A549 (cell line): ENCODE results near the gene DNAAF2. TPM values are rescaled to one million over a fixed set of nuclear protein-coding genes. Genes with fewer than 3 reads are reported as not detected.

Experiments
- ATAC-seq, 2 experiments: fragments of 200-7000 bp in 1 of 2; fragments of >200 bp in 1 of 2; cut with Nextera tagmentation in 1 of 2; cut with Tn5 transposase in 1 of 2; 3 replicates each; pipeline versions ENCODE4 v1.8.0 to v1.9.1; 2018 to 2020; ENCODE audit warnings: mild to moderate bottlenecking in 1 of 2, moderate library complexity in 1 of 2
- CTCF ChIA-PET: fragments of 300-600 bp; sonication (Branson Sonifier 250); formaldehyde crosslinking; extraction: SDS; loops from one replicate; lab custom pipeline; 2021; ENCODE audit warnings: antibody characterized with exemption, inconsistent platforms; lab: Yijun Ruan, JAX
- POLR2A ChIA-PET: fragments of 350-600 bp; formaldehyde crosslinking; extraction: SDS; loops from one replicate; lab custom pipeline; 2021; ENCODE audit warnings: antibody characterized with exemption, inconsistent platforms; lab: Yijun Ruan, JAX
- DNase-seq, 2 experiments: peaks; one replicate each; pipeline versions ENCODE4 v3.0.0 to v3.0.0-alpha.2; 2011 to 2016; ENCODE audit warnings: low read depth in 1 of 2, low spot score in 1 of 2
- FAIRE-seq: peaks from 2 replicates; lab custom pipeline; 2011; peaks lifted over from hg19 to GRCh38; lab: Jason Lieb, UNC
- H3K27ac ChIP-seq, 2 experiments: fragments of >200 bp; sonication (Bioruptor Twin); formaldehyde crosslinking; 3 replicates each; pipeline ENCODE4 v1.5.1; 2016 to 2017
- H3K4me1 ChIP-seq: fragments of >200 bp; sonication (Bioruptor Twin); formaldehyde crosslinking; 3 replicates; pipeline ENCODE4 v1.6.1; 2016
- H3K4me2 ChIP-seq: fragments of >200 bp; sonication (Bioruptor Twin); formaldehyde crosslinking; 3 replicates; pipeline ENCODE4 v1.6.1; 2016
- H3K4me3 ChIP-seq: fragments of >200 bp; sonication (Bioruptor Twin); formaldehyde crosslinking; 3 replicates; pipeline ENCODE4 v1.5.1; 2016
- H3K9me3 ChIP-seq: fragments of >200 bp; sonication (Bioruptor Twin); formaldehyde crosslinking; 3 replicates; pipeline ENCODE4 v1.6.1; 2016
- CEBPB ChIP-seq, 2 experiments: fragments of >200 bp in 1 of 2; sonication (Bioruptor Twin) in 1 of 2; formaldehyde crosslinking in 1 of 2; IDR thresholded peaks; 2 replicates each; pipeline ENCODE4 v1.6.1; 2012 to 2016
- CHD4 ChIP-seq: fragments of 200-600 bp; sonication (generic); IDR thresholded peaks from 2 replicates; pipeline ENCODE4 v1.6.1; 2016; ENCODE audit warnings: antibody characterized with exemption, mild to moderate bottlenecking, borderline replicate concordance
- E2F6 ChIP-seq: IDR thresholded peaks from 2 replicates; pipeline ENCODE4 v1.6.1; 2012; ENCODE audit warnings: low read depth, borderline replicate concordance
- ELK1 ChIP-seq: fragments of 150-350 bp; IDR thresholded peaks from 2 replicates; pipeline ENCODE4 v1.6.1; 2014; ENCODE audit warnings: low read depth, mild to moderate bottlenecking, low read length
- EP300 ChIP-seq, 2 experiments: fragments of >200 bp; sonication (Bioruptor Twin); formaldehyde crosslinking; IDR thresholded peaks; 2 replicates in 1 of 2; 3 replicates in 1 of 2; pipeline ENCODE4 v1.6.1; 2016 to 2017
- FOSL2 ChIP-seq, 2 experiments: fragments of 450-650 bp in 1 of 2; fragments of >200 bp in 1 of 2; sonication (Bioruptor Twin) in 1 of 2; formaldehyde crosslinking; IDR thresholded peaks; 2 replicates each; pipeline versions ENCODE4 v1.5.0 to v1.6.1; 2016 to 2020; ENCODE audit warnings: mild to moderate bottlenecking in 1 of 2, moderate library complexity in 1 of 2
- GATA3 ChIP-seq: IDR thresholded peaks from 2 replicates; pipeline ENCODE4 v1.6.1; 2012; ENCODE audit warnings: borderline replicate concordance
- HES2 ChIP-seq: fragments of >200 bp; sonication (Bioruptor Twin); formaldehyde crosslinking; IDR thresholded peaks from 2 replicates; pipeline ENCODE4 v1.6.1; 2016
- HOXB5 ChIP-seq: fragments of 250-450 bp; sonication (Bioruptor Pico); IDR thresholded peaks from 2 replicates; pipeline ENCODE4 v1.5.0; 2020; ENCODE audit warnings: mild to moderate bottlenecking, moderate library complexity
- JUN ChIP-seq, 2 experiments: fragments of >200 bp; sonication (Bioruptor Twin); formaldehyde crosslinking; IDR thresholded peaks; 2 replicates in 1 of 2; 3 replicates in 1 of 2; pipeline ENCODE4 v1.6.1; 2016 to 2017
- NPAS2 ChIP-seq: fragments of 250-450 bp; sonication (Bioruptor Pico); IDR thresholded peaks from 2 replicates; pipeline ENCODE4 v1.8.0; 2022; ENCODE audit warnings: mild to moderate bottlenecking, moderate library complexity, borderline replicate concordance
- PHF8 ChIP-seq: fragments of 200-600 bp; sonication (generic); IDR thresholded peaks from 2 replicates; pipeline ENCODE4 v1.6.1; 2016; ENCODE audit warnings: low read depth, mild to moderate bottlenecking, antibody characterized with exemption, moderate library complexity, borderline replicate concordance
- POLR2A ChIP-seq: IDR thresholded peaks from 2 replicates; pipeline ENCODE4 v1.6.1; 2012; ENCODE audit warnings: mild to moderate bottlenecking, low read length
- POLR2AphosphoS2 ChIP-seq: conservative IDR thresholded peaks from 2 replicates; pipeline ENCODE4 v1.6.1; 2012; ENCODE audit warnings: low read length, improper control_type of control experiment, inconsistent platforms
- RFX5 ChIP-seq: fragments of 450-650 bp; IDR thresholded peaks from 2 replicates; pipeline ENCODE4 v1.7.1; 2014; ENCODE audit warnings: antibody characterized with exemption, mild to moderate bottlenecking, moderate library complexity
- RNF2 ChIP-seq: fragments of 200-600 bp; sonication (generic); IDR thresholded peaks from 2 replicates; pipeline ENCODE4 v1.6.1; 2016; ENCODE audit warnings: low read depth, mild to moderate bottlenecking, antibody characterized with exemption, moderate library complexity, borderline replicate concordance
- SREBF2 ChIP-seq: fragments of 450-650 bp; IDR thresholded peaks from 2 replicates; pipeline ENCODE4 v1.6.1; 2014; ENCODE audit warnings: mild to moderate bottlenecking, moderate library complexity
- TFCP2L1 ChIP-seq: fragments of 250-450 bp; sonication (Bioruptor Pico); IDR thresholded peaks from 2 replicates; pipeline ENCODE4 v1.5.0; 2021; ENCODE audit warnings: mild to moderate bottlenecking
- TP53 ChIP-seq: fragments of 250-450 bp; sonication (Bioruptor Pico); IDR thresholded peaks from 2 replicates; pipeline ENCODE4 v1.5.0; 2021; ENCODE audit warnings: mild to moderate bottlenecking, moderate library complexity
- ZC3H11A ChIP-seq: fragments of 450-650 bp; IDR thresholded peaks from 2 replicates; pipeline ENCODE4 v1.6.1; 2014; ENCODE audit warnings: antibody characterized with exemption, mild to moderate bottlenecking
- ZSCAN20 ChIP-seq: fragments of 250-450 bp; sonication (Bioruptor Pico); IDR thresholded peaks from 2 replicates; pipeline ENCODE4 v1.8.0; 2022; ENCODE audit warnings: mild to moderate bottlenecking, moderate library complexity
- WGBS: methylation state at CpG from one replicate; pipeline ENCODE4 v1.1.6; 2017; ENCODE audit errors: missing lambda C conversion rate; 5-methylcytosine and 5-hydroxymethylcytosine counted together
- polyA plus RNA-seq, 4 experiments: library from polyadenylated mRNA; depleted of rRNA in 3 of 4; stranded (reverse); fragments of >200 nt; fragmentation: RNase III in 1 of 4; extraction: RNeasy Plus Mini Kit Qiagen cat#74134 plus additional on column Dnase treatment in 1 of 4; gene quantifications; 2 replicates in 3 of 4; 3 replicates in 1 of 4; pipeline ENCODE4 v1.2.3, GENCODE V29; 2011 to 2017
- TF ChIP-seq, protein P1 (sequence below): IDR thresholded peaks from 2 replicates; pipeline ENCODE4 v1.6.1; 2012
- TF ChIP-seq, protein P2 (sequence below): fragments of 200-600 bp; sonication (generic); IDR thresholded peaks from 2 replicates; pipeline ENCODE4 v1.6.1; 2016; ENCODE audit warnings: antibody characterized with exemption, mild to moderate bottlenecking, moderate library complexity
- TF ChIP-seq, protein P3 (sequence below): IDR thresholded peaks from 2 replicates; pipeline ENCODE4 v1.6.1; 2012

DNAAF2 gene
- polyA plus RNA-seq, 2 of the 4 experiments (the other 2 are of a cell fraction): 12.1 to 14.1 TPM

GRCh38 chr14:49633640-49634546, 1.2 kb downstream of the DNAAF2 start (continued):
- no peak for TF ChIP-seq ZSCAN20 (CRISPR knock-in tag)
- TF ChIP-seq GATA3: peak; percentile 12; the same call in 1 of the 2 replicates
- TF ChIP-seq POLR2AphosphoS2: no peak
- TF ChIP-seq JUN (IDR thresholded peaks at IDR 0.05): peak; percentile 71 to 95
- no peak for TF ChIP-seq EP300 (IDR thresholded peaks at IDR 0.05)

DNA sequence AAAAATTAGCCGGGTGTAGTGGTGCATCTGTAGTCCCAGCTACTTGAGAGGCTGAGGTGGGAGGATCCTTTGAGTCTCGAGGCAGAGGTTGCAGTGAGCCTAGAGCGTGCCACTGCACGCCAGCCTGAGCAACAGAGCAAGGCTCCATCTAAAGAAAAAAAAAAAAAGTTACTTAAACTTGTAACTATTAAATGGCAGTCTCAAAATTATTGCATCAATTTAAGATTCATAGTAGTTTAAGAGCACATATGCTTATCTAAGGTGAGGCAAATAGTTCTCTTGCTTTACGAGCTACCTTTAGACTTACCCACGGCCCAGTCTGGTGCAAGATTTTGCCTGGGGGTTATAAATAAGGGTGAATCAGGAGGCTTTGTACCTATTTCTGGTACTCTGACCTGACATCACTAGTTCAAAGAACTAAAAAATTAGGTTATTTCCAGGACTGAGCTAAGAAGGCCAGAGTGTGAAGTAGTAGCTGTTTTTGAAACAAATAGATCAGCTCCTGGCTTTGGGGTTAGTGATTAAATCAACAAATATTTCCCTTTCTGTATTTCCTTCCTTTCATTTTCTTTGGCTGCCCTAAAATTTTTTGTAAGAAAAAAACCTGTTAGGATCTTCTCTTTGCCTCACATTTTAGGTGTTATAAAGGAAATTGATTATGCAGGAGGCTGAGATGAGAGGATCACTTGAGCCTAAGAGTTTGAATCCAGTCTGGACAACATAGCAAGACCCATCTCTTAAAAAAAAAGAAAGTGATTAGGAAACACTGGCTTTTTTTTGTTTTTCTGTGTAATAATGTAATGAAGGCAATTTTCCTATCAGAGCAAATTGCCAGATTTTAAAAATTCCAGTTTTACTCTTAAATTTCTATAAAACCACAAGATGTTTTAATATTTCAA, 10.9 kb downstream of the DNAAF2 start:
- TF ChIP-seq RNF2 (no peak), CHD4 (no peak), NPAS2 (no peak), ZC3H11A (no peak), GATA3 (no peak), CEBPB (IDR thresholded peaks at IDR 0.05) (no peak), TFCP2L1 (no peak), PHF8 (no peak), FOSL2 (IDR thresholded peaks at IDR 0.05) (no peak), FOSL2 (CRISPR knock-in tag; IDR thresholded peaks at IDR 0.05) (no peak), ELK1 (no peak), HOXB5 (CRISPR knock-in tag) (no peak), SREBF2 (no peak), E2F6 (no peak), HES2 (no peak), TP53 (no peak), POLR2A (no peak), RFX5 (no peak)
- TF ChIP-seq, protein P1, sequence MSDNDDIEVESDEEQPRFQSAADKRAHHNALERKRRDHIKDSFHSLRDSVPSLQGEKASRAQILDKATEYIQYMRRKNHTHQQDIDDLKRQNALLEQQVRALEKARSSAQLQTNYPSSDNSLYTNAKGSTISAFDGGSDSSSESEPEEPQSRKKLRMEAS: no peak
- TF ChIP-seq, protein P2, sequence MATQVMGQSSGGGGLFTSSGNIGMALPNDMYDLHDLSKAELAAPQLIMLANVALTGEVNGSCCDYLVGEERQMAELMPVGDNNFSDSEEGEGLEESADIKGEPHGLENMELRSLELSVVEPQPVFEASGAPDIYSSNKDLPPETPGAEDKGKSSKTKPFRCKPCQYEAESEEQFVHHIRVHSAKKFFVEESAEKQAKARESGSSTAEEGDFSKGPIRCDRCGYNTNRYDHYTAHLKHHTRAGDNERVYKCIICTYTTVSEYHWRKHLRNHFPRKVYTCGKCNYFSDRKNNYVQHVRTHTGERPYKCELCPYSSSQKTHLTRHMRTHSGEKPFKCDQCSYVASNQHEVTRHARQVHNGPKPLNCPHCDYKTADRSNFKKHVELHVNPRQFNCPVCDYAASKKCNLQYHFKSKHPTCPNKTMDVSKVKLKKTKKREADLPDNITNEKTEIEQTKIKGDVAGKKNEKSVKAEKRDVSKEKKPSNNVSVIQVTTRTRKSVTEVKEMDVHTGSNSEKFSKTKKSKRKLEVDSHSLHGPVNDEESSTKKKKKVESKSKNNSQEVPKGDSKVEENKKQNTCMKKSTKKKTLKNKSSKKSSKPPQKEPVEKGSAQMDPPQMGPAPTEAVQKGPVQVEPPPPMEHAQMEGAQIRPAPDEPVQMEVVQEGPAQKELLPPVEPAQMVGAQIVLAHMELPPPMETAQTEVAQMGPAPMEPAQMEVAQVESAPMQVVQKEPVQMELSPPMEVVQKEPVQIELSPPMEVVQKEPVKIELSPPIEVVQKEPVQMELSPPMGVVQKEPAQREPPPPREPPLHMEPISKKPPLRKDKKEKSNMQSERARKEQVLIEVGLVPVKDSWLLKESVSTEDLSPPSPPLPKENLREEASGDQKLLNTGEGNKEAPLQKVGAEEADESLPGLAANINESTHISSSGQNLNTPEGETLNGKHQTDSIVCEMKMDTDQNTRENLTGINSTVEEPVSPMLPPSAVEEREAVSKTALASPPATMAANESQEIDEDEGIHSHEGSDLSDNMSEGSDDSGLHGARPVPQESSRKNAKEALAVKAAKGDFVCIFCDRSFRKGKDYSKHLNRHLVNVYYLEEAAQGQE: no peak
- TF ChIP-seq, protein P3, sequence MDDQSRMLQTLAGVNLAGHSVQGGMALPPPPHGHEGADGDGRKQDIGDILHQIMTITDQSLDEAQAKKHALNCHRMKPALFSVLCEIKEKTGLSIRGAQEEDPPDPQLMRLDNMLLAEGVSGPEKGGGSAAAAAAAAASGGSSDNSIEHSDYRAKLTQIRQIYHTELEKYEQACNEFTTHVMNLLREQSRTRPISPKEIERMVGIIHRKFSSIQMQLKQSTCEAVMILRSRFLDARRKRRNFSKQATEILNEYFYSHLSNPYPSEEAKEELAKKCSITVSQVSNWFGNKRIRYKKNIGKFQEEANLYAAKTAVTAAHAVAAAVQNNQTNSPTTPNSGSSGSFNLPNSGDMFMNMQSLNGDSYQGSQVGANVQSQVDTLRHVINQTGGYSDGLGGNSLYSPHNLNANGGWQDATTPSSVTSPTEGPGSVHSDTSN: no peak
- FAIRE-seq: no peak
- CTCF ChIA-PET: interaction anchor here (1.0 to 5.2 kb wide), 4 partner anchors 10 to 144 kb away, joined by 3 to 55 read pairs (median 5); partner anchors contain the start of genes DNAAF2, KLHDC2, LRR1 and RPS29
- Histone ChIP-seq H3K27ac (peak overlapping the region in 1 of 2 experiments; percentile 5; a peak in 2 of 6 replicates), H3K4me1 (peaks cover 33% of the 10 kb centered on the region), H3K4me2 (peak overlapping the region; percentile 94), H3K4me3 (no peak overlapping the region), H3K9me3 (no peaks in the 10 kb centered on the region)
- 44% methylated on average over 6 of the region's 6 CpGs for WGBS
- no peak for ATAC-seq
- DNase-seq: no peak
- POLR2A ChIA-PET: interaction anchor here (0.7 to 1.1 kb wide), 2 partner anchors 10 to 38 kb away, joined by 3 to 4 read pairs; partner anchors contain the start of gene RPS29
